PFSK-1 (cell line): ENCODE results near the gene QKI.

Source experiments
- FOXP2 ChIP-seq: optimal IDR thresholded peaks from 2 replicates; pipeline ENCODE3; 2011; ENCODE audit warnings: borderline replicate concordance, control low read depth, inconsistent platforms; ENCODE audit not compliant: insufficient read depth; ENCODE audit errors: extremely low read length, extremely low read depth
- POLR2AphosphoS5 ChIP-seq: IDR thresholded peaks from 2 replicates; pipeline ENCODE4 v1.6.1; 2012; ENCODE audit warnings: low read depth, mild to moderate bottlenecking, control low read depth, low read length, moderate library complexity
- SIN3A ChIP-seq: IDR thresholded peaks from 2 replicates; pipeline ENCODE4 v1.6.1; 2012; ENCODE audit warnings: mild to moderate bottlenecking, low read length, moderate library complexity, borderline replicate concordance; ENCODE audit not compliant: insufficient read depth
- TAF1 ChIP-seq: IDR thresholded peaks from 2 replicates; pipeline ENCODE4 v1.6.1; 2012; ENCODE audit warnings: low read length, control low read depth, borderline replicate concordance; ENCODE audit not compliant: insufficient read depth
- TF ChIP-seq, protein P1 (sequence below), 2 experiments: IDR thresholded peaks; 2 replicates each; pipeline versions ENCODE4 v1.6.1 to v1.8.0; 2011 to 2012; ENCODE audit warnings: low read depth in 2 of 2, low read length in 2 of 2, control low read depth in 1 of 2, inconsistent platforms in 1 of 2, mild to moderate bottlenecking in 1 of 2, moderate library complexity in 1 of 2; ENCODE audit not compliant: insufficient read depth in 1 of 2

Gene QKI

DNA sequence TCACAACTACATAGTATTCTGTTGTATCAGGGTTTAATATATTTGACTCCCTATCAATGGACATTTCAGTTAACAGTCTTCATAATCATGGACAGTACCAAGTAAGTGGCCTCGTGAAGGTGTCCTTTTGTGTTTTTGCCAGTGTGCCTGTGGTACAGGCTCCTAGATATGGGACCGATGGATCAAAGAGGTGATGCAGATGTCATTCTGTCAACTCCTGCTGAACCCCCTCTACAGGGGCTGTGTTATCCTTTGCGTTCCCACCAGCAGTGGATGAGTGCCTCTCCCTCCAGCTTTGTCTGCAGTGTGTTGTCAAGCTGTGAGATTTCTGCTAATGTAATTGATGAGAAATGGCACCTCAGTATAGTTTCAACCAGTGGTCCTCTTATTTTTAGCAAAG lies 210.7 kb downstream of the QKI start:
- TF ChIP-seq, protein P1, sequence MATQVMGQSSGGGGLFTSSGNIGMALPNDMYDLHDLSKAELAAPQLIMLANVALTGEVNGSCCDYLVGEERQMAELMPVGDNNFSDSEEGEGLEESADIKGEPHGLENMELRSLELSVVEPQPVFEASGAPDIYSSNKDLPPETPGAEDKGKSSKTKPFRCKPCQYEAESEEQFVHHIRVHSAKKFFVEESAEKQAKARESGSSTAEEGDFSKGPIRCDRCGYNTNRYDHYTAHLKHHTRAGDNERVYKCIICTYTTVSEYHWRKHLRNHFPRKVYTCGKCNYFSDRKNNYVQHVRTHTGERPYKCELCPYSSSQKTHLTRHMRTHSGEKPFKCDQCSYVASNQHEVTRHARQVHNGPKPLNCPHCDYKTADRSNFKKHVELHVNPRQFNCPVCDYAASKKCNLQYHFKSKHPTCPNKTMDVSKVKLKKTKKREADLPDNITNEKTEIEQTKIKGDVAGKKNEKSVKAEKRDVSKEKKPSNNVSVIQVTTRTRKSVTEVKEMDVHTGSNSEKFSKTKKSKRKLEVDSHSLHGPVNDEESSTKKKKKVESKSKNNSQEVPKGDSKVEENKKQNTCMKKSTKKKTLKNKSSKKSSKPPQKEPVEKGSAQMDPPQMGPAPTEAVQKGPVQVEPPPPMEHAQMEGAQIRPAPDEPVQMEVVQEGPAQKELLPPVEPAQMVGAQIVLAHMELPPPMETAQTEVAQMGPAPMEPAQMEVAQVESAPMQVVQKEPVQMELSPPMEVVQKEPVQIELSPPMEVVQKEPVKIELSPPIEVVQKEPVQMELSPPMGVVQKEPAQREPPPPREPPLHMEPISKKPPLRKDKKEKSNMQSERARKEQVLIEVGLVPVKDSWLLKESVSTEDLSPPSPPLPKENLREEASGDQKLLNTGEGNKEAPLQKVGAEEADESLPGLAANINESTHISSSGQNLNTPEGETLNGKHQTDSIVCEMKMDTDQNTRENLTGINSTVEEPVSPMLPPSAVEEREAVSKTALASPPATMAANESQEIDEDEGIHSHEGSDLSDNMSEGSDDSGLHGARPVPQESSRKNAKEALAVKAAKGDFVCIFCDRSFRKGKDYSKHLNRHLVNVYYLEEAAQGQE (IDR thresholded peaks at IDR 0.05; ENCODE audit: insufficient read depth in 1 of 2, low read depth in 2 of 2, low read length in 2 of 2): no peak

DNA sequence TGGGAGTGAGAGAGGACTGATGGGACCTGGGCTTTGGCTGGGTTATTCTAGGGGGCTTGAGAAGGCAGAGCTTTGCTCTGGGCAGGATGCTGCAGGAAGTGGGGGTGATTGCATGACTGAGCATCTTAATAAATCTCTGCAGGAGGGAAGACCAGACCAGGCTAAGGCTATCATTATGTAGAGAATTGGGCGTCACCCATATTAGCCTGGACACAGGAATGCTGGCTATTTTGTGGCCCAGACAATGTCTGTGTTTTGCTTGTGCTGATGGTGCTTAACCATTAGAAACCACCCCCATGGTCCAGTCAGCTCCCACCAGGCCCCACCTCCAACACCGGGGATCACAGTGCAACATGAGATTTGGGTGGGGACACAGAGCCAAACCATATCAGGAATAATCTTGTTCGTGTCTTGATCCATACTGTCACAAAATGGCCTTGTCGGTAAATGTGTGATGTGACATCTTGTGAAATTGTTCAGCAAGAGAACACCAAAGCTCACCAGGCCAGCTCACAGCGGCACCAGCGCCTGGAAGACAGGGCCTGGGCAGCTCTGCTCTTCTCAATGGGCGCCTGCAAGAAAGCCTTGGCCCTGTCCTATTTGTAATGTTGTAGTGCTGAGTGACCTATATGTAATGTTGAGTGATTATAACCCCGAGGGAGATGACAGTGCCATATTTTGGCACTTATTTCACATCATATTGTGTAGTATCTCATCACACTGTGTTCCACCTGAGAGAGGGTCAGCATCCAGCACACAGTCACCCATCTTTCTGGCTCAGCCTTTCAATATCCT lies 211.8 kb downstream of the QKI start:
- TF ChIP-seq, protein P1 (IDR thresholded peaks at IDR 0.05; ENCODE audit: insufficient read depth in 1 of 2, low read depth in 2 of 2, low read length in 2 of 2): no peak
- TF ChIP-seq POLR2AphosphoS5: no peak
- TF ChIP-seq SIN3A: no peak
- TF ChIP-seq TAF1: no peak
- TF ChIP-seq FOXP2: no peak

DNA sequence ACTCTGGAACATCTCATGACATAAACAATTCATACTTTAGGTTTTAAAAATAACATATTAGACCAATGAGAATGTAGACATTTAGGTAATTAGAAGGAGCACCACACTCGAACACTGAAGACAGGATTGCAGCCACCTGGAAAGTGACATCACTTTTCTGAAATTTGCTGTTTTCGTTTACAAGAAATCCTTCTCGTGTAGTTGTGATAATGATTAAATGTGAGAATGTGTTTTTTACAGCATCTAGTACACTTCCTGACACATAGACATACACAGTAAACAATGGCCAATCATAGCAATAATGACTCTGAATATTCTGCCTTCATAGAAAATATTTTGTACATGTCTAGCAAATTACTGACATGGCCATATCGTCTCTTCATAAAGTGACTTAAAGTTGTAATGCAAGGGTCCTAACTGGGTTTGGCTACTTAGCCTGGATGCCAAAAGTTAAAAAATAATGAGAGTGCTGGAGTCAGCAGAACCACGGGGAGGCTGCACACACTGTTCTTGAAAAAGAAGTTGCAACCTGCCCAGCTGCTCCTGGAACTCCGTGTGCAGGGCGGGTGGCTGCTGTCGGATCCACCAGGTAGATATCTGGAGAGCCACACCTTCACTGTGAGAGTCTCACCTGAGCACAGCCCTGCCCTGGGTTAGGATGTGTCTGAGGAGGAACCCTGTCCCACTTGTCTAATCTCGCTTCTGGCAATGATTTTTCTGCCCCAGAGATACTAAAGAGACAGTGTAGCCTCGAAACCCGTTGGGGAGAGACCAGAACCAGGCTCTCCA lies 212.9 kb downstream of the QKI start:
- TF ChIP-seq FOXP2: no peak
- TF ChIP-seq SIN3A: no peak
- no peak for TF ChIP-seq TAF1
- TF ChIP-seq POLR2AphosphoS5: no peak
- TF ChIP-seq, protein P1 (IDR thresholded peaks at IDR 0.05; ENCODE audit: insufficient read depth in 1 of 2, low read depth in 2 of 2, low read length in 2 of 2): no peak
